ENCODE data around the gene ANO4. TPM values are rescaled to one million over a fixed set of nuclear protein-coding genes. Genes with fewer than 3 reads are reported as not detected.

ANO4 gene
- total RNA-seq, 1 experiment from 2014 or later = 7.0 TPM

DNA sequence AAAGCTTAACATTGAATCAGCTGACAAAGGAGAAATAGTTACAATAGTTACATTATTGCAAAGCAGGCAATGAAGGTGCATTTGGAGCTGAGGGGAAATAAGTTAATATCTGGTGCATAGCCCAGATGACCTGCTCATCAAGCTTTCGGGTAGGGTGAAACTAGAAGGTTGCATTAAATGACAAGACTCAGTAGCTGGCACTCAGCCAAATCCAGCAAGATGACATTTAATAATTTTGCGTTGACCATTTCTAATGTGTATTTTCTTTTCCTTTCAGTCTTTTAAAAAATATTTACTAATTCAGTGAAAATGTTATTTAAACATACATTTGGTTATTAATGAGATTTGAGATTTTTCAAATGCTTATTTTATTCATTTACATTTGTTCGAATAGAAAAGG is 226.9 kb downstream of the ANO4 start:
- no peaks in the 10 kb centered on the region for H3K36me3 ChIP-seq
- DNase-seq = no peak
- H3K9me3 ChIP-seq = peaks cover 10% of the 10 kb centered on the region; the same call in 1 of the 2 replicates
- no peaks in the 10 kb centered on the region for H3K27me3 ChIP-seq
- H3K4me3 ChIP-seq = no peak overlapping the region

DNA sequence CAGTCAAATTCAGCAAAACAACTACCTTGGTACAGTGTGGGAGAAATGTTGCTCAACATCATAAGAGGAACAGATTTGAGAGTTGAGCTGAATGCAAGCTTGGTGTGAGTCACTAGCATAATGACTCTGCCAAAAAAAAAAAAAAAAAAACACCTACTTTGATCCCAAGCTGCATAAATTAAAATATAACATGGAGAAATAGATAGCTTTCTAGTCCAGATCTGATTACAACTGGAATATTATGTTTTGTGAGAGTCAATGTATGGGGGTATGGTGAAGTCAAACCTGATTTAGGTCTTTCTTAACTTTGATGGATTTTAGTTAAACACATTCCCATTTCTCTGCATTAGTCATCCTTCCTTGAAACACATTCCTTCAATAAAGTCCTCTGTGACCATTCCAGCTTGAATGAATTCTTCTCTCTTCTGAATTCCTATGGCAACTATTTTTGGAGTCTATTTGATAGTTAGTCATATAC is 227.4 kb downstream of the ANO4 start:
- Histone ChIP-seq H3K4me3 (no peak overlapping the region), H3K9me3 (peaks cover 8% of the 10 kb centered on the region; the same call in 1 of the 2 replicates), H3K36me3 (no peaks in the 10 kb centered on the region), H3K27me3 (no peaks in the 10 kb centered on the region)
- DNase-seq = no peak

DNA sequence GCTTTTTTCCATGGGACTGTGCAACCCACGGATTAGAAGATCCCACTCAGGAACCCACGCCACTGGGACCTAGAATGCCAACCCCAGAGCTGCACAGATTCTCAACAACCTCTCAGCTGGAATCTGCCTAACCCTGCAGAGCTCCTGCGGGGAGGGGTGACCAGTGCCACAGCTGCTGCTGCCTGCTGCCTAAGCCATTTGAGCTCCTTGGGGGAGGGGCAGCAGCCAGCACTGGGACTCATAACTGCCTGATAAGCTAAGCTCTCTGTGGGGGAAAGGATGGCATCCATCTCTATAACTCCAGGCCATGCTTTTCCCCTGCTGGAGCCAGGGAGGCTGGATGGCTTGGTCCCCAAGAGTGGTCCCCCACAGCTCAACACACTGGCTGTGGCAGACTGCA is 232.6 kb downstream of the ANO4 start:
- no peak for DNase-seq

GRCh38 chr12:101027816-101028215 is 233.2 kb downstream of the ANO4 start:
- no peak for DNase-seq
- no peaks in the 10 kb centered on the region for H3K9me3 ChIP-seq
- no peaks in the 10 kb centered on the region for H3K27me3 ChIP-seq
- no peak overlapping the region for H3K4me3 ChIP-seq
- no peaks in the 10 kb centered on the region for H3K36me3 ChIP-seq

More for the DNA sequence above, 232.6 kb downstream of the ANO4 start:
- Histone ChIP-seq H3K9me3 (no peaks in the 10 kb centered on the region), H3K4me3 (no peak overlapping the region), H3K36me3 (no peaks in the 10 kb centered on the region), H3K27me3 (no peaks in the 10 kb centered on the region)

DNA sequence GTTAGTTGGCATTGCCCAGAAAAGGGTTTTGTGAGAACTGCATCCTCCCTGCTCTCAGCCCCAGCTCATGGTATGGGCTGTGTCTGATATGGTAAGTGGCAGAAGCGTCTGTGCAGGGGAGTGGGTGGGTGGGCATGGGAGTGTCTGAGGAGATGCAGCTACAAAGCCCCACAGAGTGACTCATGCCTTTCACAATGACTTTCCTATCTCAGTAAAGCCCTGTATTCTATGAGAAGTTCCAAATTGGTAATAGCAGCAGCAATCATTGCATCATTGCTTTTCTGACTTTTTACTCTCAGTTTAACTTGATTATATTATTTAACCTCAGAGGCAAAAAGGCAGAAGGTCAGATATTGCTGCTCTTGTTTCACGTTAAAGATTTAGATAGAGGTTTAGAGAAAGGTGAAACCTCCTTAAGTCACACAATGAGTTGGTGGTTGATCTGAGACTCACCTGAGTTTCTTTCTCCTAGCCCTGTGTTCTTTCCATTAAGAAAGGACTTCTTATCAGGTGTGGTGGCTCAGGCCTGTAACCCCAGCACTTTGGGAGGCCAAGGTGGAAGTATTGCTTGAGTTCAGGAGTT is 243.8 kb downstream of the ANO4 start:
- no peaks in the 10 kb centered on the region for H3K9me3 ChIP-seq
- H3K27me3 ChIP-seq = no peaks in the 10 kb centered on the region

GRCh38 chr12:101039848-101040531 is 245.4 kb downstream of the ANO4 start:
- Histone ChIP-seq H3K4me3 (no peak overlapping the region), H3K9me3 (no peaks in the 10 kb centered on the region), H3K36me3 (no peaks in the 10 kb centered on the region), H3K27me3 (no peaks in the 10 kb centered on the region)
- no peak for DNase-seq

More for the DNA sequence above, 243.8 kb downstream of the ANO4 start:
- no peak for DNase-seq
- Histone ChIP-seq H3K4me3 (no peak overlapping the region), H3K36me3 (no peaks in the 10 kb centered on the region)

DNA sequence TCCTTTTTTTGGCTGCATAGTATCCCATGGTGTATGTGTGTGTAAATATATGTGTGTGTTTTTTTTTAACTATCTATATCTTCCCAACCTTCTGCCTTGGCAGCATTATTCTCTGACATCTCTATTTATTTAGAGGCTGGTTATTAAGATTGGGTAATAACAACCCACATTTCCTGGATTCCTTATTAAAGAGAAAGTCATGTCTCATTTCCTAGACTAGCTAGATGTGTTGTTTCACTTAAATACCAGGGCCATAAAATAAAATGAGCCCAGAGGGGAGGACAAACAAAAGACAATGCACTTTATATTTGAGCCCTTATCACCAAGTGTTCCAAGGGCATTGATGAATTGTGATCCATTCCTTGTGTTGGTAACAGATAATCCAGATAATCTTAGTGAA is 246.4 kb downstream of the ANO4 start:
- no peaks in the 10 kb centered on the region for H3K9me3 ChIP-seq
- DNase-seq = no peak

GRCh38 chr12:101042211-101042610 is 247.6 kb downstream of the ANO4 start:
- no peak for DNase-seq
- no peak overlapping the region for H3K4me3 ChIP-seq
- no peaks in the 10 kb centered on the region for H3K27me3 ChIP-seq
- H3K36me3 ChIP-seq = no peaks in the 10 kb centered on the region
- no peaks in the 10 kb centered on the region for H3K9me3 ChIP-seq

More for the DNA sequence above, 246.4 kb downstream of the ANO4 start:
- no peaks in the 10 kb centered on the region for H3K36me3 ChIP-seq
- H3K27me3 ChIP-seq = no peaks in the 10 kb centered on the region
- no peak overlapping the region for H3K4me3 ChIP-seq

DNA sequence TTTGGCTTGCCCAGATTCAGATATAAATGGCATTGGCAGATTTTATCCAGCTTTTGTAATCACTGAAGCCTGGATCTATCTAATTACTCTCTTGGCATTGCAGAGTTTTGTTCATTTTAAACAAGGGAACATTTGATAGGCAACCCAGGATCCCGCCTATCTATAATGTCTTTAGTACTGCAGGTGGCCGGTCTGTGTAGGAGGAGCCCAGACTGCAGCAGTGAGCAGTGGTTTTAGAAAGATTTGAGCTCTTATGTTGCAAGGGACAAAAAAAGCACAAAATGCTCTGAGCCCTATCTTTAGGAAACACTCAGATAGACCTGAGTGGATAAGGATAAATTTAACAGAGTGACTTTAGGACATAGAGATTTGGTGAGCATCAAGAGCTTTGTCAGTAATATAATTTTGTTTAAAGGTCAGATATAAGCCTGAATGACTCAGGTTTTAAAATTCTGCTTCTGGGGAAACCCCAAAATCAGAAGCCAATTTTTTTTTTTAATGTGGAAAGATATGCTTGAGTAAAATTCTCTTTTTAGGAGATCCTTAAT is 250.0 kb downstream of the ANO4 start:
- DNase-seq = no peak
- Histone ChIP-seq H3K36me3 (no peaks in the 10 kb centered on the region), H3K4me3 (no peak overlapping the region), H3K9me3 (no peaks in the 10 kb centered on the region), H3K27me3 (no peaks in the 10 kb centered on the region)

DNA sequence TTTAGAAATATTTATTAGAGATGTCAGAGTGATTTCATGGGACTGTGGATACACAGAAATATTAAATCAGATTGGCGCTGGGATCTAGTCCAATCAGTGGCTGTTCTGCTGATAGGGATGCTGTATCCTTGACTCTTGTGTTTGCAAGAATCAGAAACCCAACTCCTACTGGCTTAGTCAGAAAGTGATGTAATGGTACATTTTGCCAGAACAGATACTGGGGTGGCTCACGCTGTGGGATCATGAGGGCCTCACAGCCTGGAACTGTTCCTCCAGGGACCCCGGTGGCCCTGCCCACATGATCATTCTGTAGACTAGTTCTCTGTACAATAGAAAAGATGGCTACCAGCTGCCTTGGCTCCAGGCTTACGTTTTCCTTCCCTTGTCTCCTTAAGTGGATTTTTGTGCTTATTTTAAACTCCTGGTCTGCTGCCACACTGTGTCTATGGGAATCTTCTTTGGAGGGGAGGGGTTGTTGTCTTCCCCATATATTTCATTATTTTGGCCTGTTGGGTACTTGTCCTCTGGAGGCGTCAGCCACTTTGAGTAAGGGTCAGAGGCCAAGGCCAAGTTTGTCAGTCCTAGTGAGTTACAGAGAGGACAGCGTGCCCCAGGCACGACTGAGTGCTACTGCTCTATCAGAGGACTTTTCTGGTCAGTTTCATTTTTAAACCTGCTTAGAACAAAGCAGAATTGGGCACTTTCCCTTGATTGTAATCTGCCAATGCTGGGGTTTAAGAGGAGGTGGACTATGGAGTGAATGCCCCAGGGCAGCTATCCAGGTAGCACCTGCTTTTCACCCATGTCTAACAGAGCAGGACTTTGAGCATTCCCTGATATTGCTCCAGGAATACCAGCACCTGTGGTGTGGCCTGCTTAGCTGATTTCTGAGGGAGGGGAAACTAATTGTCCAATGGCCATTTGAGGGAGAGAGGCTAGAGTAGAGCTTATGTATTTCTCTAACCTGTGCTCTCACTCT is 251.2 kb downstream of the ANO4 start:
- Histone ChIP-seq H3K36me3 (no peaks in the 10 kb centered on the region), H3K9me3 (no peaks in the 10 kb centered on the region), H3K4me3 (no peak overlapping the region), H3K27me3 (no peaks in the 10 kb centered on the region)
- no peak for DNase-seq

GRCh38 chr12:101047652-101048051 is 253.1 kb downstream of the ANO4 start:
- no peaks in the 10 kb centered on the region for H3K27me3 ChIP-seq
- no peak overlapping the region for H3K4me3 ChIP-seq
- no peaks in the 10 kb centered on the region for H3K9me3 ChIP-seq
- no peaks in the 10 kb centered on the region for H3K36me3 ChIP-seq
- no peak for DNase-seq

GRCh38 chr12:101050631-101051030 is 256.1 kb downstream of the ANO4 start:
- Histone ChIP-seq H3K27me3 (no peaks in the 10 kb centered on the region), H3K36me3 (no peaks in the 10 kb centered on the region), H3K9me3 (no peaks in the 10 kb centered on the region), H3K4me3 (no peak overlapping the region)
- no peak for DNase-seq

- Histone ChIP-seq H3K36me3 (no peaks in the 10 kb centered on the region), H3K9me3 (no peaks in the 10 kb centered on the region), H3K4me3 (no peak overlapping the region), H3K27me3 (no peaks in the 10 kb centered on the region)
- no peak for DNase-seq
These were observed 256.6 kb downstream of the ANO4 start for GRCh38 chr12:101051151-101051550.

DNA sequence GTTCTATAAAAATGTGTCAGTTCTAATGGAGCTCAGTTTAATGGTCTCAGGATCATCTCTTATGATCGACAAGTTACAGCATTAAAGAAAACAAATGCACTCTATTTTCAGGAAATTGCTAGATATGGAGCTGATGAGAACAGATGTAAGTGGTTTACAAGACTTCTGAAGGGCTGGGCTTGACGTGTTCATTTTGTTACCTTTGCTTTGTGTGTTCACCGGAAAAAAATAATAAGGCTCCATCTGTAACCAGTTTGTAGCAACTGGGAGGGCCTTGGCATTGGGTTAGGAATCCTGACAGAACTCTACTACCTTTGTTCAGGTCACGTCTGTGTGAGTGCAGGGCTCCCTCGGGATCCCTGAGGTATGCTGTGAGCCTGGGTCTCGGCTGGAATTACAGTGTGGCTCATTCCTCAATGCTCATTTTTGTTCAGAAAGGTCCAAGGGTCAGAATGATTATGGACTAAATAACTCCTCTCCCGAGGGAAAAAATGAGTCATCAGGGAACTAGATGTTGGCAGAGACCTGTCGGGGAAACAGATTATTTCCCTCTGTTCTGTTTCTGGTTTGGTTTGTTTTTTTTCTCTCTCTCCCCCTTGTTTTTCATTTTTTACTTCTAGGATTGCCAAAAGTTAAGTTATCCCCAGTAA is 257.4 kb downstream of the ANO4 start:
- no peak overlapping the region for H3K4me3 ChIP-seq

GRCh38 chr12:101053203-101053602 is 258.6 kb downstream of the ANO4 start:
- DNase-seq = no peak
- no peak overlapping the region for H3K4me3 ChIP-seq
- no peaks in the 10 kb centered on the region for H3K27me3 ChIP-seq
- H3K9me3 ChIP-seq = no peaks in the 10 kb centered on the region
- H3K36me3 ChIP-seq = no peaks in the 10 kb centered on the region

More for the DNA sequence above, 257.4 kb downstream of the ANO4 start:
- H3K27me3 ChIP-seq = no peaks in the 10 kb centered on the region
- no peaks in the 10 kb centered on the region for H3K36me3 ChIP-seq
- peak; percentile 52 for DNase-seq
- no peaks in the 10 kb centered on the region for H3K9me3 ChIP-seq

- Histone ChIP-seq H3K36me3 (no peaks in the 10 kb centered on the region), H3K27me3 (no peaks in the 10 kb centered on the region), H3K4me3 (no peak overlapping the region), H3K9me3 (no peaks in the 10 kb centered on the region)
- no peak for DNase-seq
These were observed 261.4 kb downstream of the ANO4 start for GRCh38 chr12:101055940-101056339.
